ENCODE data around the gene DOCK1. TPM values are rescaled to one million over a fixed set of nuclear protein-coding genes. Genes with fewer than 3 reads are reported as not detected.

The DOCK1 gene
- total RNA-seq, 2 donors from 2014 or later = 34.3 to 44.1 TPM

Other genes starting within 250 kb of the DOCK1 start
- gene C10orf90, start 234.7 kb upstream of the DOCK1 start, total RNA-seq = not detected